Fibroblast of pulmonary artery (primary cell): ENCODE data around the gene FAM131C.
"Not testable (repeated sequence)": the region's sequence is repeated elsewhere in the genome, so short reads cannot be mapped to it uniquely, and the experiment has no call there.

Experiments used
- DNase-seq: peaks from one replicate; pipeline ENCODE4 v3.0.0-alpha.2; 2010; ENCODE audit warnings: low read depth
- H3K4me3 ChIP-seq: replicated peaks from 2 replicates; pipeline ENCODE4 v1.5.1; 2011; ENCODE audit warnings: low read depth, mild to moderate bottlenecking, control low read depth, low read length, moderate library complexity
- TF ChIP-seq, protein P1 (sequence below): IDR thresholded peaks from 2 replicates; pipeline ENCODE4 v1.5.1; 2011; ENCODE audit warnings: mild to moderate bottlenecking, control low read depth, low read length, inconsistent platforms; ENCODE audit errors: missing control alignments

The FAM131C gene

DNA sequence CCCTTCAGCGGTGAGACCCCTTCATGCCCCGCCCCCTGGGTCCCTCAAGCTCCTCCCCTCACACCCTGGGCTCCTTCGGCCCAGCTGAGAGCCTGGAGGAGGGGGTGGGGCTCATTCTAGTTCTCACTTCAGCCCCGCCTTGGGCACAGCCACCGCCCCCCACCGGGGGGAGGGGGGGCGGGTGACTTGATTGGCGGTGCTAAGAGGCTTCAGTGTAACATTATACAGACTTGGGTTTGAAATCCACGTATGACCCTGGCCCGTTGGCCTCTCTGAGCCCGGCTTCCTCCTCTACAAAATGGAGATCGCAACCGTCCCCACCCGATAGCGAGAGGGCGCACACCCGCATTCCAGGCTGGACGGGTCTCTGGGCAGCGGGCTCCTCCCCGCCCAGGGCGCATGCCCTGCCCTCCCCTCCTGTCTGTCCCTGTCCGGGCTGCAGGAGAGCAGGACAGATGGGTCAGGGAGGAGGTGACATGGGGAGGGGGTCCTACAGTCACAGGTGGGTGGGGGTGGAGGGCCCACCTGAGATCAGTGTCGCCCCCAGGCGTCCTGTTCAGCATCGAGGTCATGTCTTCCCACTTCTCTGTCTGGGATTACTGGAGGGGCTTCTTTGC, 24.8 kb downstream of the FAM131C start:
- TF ChIP-seq, protein P1, sequence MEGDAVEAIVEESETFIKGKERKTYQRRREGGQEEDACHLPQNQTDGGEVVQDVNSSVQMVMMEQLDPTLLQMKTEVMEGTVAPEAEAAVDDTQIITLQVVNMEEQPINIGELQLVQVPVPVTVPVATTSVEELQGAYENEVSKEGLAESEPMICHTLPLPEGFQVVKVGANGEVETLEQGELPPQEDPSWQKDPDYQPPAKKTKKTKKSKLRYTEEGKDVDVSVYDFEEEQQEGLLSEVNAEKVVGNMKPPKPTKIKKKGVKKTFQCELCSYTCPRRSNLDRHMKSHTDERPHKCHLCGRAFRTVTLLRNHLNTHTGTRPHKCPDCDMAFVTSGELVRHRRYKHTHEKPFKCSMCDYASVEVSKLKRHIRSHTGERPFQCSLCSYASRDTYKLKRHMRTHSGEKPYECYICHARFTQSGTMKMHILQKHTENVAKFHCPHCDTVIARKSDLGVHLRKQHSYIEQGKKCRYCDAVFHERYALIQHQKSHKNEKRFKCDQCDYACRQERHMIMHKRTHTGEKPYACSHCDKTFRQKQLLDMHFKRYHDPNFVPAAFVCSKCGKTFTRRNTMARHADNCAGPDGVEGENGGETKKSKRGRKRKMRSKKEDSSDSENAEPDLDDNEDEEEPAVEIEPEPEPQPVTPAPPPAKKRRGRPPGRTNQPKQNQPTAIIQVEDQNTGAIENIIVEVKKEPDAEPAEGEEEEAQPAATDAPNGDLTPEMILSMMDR: no peak

DNA sequence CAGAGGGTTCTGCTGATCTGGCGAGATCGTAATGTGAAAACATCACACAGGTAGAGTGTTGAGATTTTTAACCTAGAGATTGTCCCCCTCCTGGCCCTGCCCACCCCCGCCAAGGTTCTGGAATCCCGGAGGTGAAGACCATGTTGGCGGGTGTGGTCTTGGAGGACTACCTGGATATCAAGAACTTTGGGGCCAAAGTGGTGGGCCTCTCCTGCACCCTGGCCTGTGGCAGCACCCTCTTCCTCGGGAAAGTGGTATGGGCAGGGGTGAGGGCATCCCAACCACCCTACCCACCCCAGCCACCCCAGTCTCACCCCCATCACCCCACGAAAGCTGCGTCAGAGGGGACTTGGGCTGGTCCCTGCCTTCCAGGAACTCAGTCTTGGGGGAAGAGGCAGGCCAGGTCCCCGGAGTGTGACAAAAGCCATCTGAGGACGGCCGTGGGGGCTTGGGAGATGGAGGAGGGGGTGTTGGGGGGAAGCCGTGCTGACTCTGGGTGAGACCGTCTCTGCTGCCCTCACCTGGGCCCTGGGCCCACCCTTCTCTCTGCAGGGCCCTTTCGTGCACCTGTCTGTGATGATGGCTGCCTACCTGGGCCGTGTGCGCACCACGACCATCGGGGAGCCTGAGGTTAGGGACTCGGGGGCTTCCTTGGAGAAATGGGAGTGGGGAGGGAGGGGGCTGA, 25.5 kb downstream of the FAM131C start:
- TF ChIP-seq, protein P1: no peak
- no peak overlapping the region for H3K4me3 ChIP-seq
- DNase-seq: no peak

More for the DNA sequence above, 24.8 kb downstream of the FAM131C start:
- peak overlapping the region; percentile 36 for H3K4me3 ChIP-seq
- DNase-seq: peak; percentile 33

DNA sequence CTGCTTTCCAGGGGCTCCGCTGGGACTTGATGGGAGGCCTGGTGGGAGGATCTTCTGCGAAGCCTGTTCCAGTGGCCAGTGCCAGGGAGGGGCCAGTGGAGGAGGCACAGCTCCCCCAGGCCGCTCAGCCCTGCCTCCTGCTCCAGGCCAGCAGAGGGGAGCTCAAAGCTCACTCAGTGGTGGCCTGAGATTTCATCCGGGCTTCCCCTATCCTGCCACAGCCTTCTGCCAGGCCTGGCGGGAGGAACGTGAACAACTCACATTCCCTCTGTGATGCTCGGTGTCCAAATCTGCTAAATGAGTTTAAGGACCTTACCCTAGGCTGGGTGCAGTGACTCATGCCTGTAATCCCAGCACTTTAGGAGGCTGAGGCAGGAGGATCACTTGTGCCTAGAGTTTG, 26.6 kb downstream of the FAM131C start:
- H3K4me3 ChIP-seq: no peak overlapping the region
- peak; percentile 13 for DNase-seq
- TF ChIP-seq, protein P1: no peak

DNA sequence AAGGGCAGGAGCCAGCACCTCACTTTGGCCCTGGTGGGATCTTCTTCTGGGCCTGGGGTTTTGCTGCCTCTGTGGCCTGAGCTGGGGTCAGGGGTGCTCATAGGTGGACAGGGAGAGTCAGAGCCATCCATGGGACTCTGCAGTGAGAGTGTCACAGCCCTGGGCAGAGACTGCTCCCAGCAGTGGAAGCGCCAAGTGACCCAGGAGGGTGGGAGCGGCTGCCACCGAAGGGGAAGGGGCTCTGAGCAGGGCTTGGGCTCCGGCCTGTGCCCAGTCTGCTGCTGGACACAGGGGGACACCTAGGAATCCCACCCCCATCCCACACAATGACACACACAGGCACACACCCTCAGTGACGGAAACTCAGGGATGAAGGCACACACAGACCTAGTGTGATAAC, 29.5 kb downstream of the FAM131C start:
- TF ChIP-seq, protein P1: no peak
- DNase-seq: no peak
- H3K4me3 ChIP-seq: no peak overlapping the region

DNA sequence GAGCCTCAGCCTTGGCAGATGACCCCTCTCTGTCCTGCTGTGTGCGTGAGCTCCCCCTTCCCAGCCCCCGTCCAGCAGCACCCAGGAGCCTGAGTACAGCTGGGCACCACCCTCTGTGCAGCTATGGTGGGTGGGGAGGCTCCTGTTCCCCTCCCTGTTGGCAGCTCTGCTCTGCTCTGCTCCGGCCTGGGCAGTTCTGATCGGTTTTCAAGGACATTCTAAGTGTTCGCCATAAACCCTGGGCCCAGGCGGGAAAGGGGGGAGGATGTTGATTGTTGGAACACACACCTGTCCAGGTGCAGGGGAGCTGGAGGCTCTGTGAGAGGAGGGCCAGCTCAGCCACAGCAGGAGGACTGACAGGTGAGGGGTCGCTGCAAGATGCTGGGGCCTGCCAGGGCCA, 29.9 kb downstream of the FAM131C start, which contains the start of gene CLCNKB:
TSS of gene CLCNKB (plus strand) at position 262 of the 400 bp plus-strand sequence. CDS start 711 bp downstream, outside the sequence.
- no peak for DNase-seq
- H3K4me3 ChIP-seq: no peak within 1 kb of the TSS
- TF ChIP-seq, protein P1: no peak

DNA sequence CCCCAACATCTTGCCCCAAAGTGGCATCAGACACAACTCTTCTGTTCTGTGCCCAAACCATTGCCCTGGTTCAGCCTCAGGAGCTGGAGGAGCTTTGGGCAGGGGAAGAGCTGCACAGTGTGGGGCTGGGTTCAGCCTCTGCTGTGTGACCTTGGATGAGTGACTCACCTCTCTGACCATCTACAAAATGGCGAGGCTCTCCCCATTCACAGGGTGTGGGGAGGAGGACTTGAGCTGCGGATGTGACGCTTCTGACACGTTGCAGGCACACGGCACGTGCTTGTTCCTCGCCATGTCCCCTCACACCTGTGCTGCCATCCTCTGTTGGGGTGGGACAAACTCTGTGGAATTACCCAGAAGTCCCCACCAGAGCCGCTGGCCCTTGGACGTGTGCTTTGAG, 30.8 kb downstream of the FAM131C start:
- H3K4me3 ChIP-seq: not testable (repeated sequence)

DNA sequence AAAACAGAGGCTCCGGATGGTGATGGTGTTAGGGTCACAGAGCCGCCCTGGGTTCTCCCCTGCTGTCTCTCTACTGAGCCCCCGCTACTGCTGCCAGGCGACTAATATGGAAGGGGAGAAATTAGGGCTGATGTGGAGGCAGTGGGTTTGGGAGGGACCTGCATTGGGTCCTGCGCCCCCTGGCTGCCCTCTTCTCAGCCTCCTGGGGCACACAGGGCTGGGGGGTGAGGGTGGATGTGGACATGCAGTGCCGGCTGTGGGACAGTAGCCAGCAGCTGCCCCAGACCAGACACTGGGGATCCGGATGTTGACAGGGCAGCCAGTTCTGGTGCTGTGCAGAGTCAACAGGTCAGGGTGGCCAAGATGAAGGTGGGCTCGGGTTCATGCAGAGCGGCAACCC, 31.4 kb downstream of the FAM131C start:
- H3K4me3 ChIP-seq: no peak overlapping the region
- TF ChIP-seq, protein P1: peak; percentile 9
- DNase-seq: no peak

More for the DNA sequence above, 30.8 kb downstream of the FAM131C start:
- DNase-seq: not testable (repeated sequence)
